B cell (primary cell): ENCODE results near the gene POLR3GL. TPM values are rescaled to one million over a fixed set of nuclear protein-coding genes. Genes with fewer than 3 reads are reported as not detected.
A peak's percentile ranks its signal among the peaks of the same experiment; 100 is the strongest.

ENCODE experiments used
- ATAC-seq: fragments of 200-7000 bp; cut with Tn5 transposase; one replicate; pipeline ENCODE4 v1.10.0; 2021; ENCODE audit warnings: low read depth, mild to moderate bottlenecking, moderate number of reproducible peaks, moderate library complexity
- CTCF ChIA-PET: fragments of 350-600 bp; sonication (Branson Sonifier 250); formaldehyde crosslinking; loops from one replicate; lab custom pipeline; 2021; ENCODE audit warnings: antibody characterized with exemption, inconsistent platforms; lab: Charles Lee
- POLR2A ChIA-PET: fragments of 350-600 bp; sonication (Branson Sonifier 250); formaldehyde crosslinking; loops from one replicate; lab custom pipeline; 2021; ENCODE audit warnings: antibody characterized with exemption; lab: Charles Lee
- DNase-seq: peaks from one replicate; pipeline ENCODE4 v3.0.0; 2013
- H2AFZ ChIP-seq: 2 replicates; pipeline ENCODE4 v1.6.1; 2012; ENCODE audit warnings: mild to moderate bottlenecking, low read depth, low read length; ENCODE audit not compliant: insufficient read depth, poor library complexity, severe bottlenecking
- H3K27ac ChIP-seq, 2 donors: 1 replicate in 1 of 2; 2 replicates in 1 of 2; pipeline ENCODE4 v1.5.1; 2012 to 2013; ENCODE audit warnings: low read length in 2 of 2, mild to moderate bottlenecking in 2 of 2, moderate library complexity in 1 of 2
- H3K27me3 ChIP-seq, 4 experiments: fragments of 200-600 bp in 1 of 4; sonication (generic) in 1 of 4; replicated peaks in 1 of 4; 1 replicate in 2 of 4; 2 replicates in 2 of 4; pipeline versions ENCODE4 v1.6.1 to v1.7.0; 2013 to 2016; ENCODE audit warnings: low read length in 3 of 4, mild to moderate bottlenecking in 2 of 4, mixed read lengths in 1 of 4, moderate library complexity in 1 of 4; ENCODE audit not compliant: insufficient read depth in 4 of 4, control insufficient read depth in 3 of 4; ENCODE audit errors: control extremely low read depth in 1 of 4
- H3K36me3 ChIP-seq, 2 experiments: replicated peaks in 1 of 2; 1 replicate in 1 of 2; 2 replicates in 1 of 2; pipeline versions ENCODE4 v1.6.1 to v1.7.1; 2013; ENCODE audit warnings: low read length in 1 of 2; ENCODE audit not compliant: insufficient read depth in 2 of 2, control insufficient read depth in 1 of 2; ENCODE audit errors: control extremely low read depth in 1 of 2, extremely low read depth in 1 of 2
- H3K4me1 ChIP-seq, 2 donors: fragments of 200-600 bp in 1 of 2; sonication (generic) in 1 of 2; 1 replicate in 1 of 2; 2 replicates in 1 of 2; pipeline versions ENCODE4 v1.5.1 to v1.6.1; 2013 to 2017; ENCODE audit warnings: low read length in 2 of 2; ENCODE audit not compliant: control insufficient read depth in 2 of 2, insufficient read depth in 2 of 2
- H3K4me2 ChIP-seq: replicated peaks from 2 replicates; pipeline ENCODE3; 2012; ENCODE audit warnings: mild to moderate bottlenecking, low read depth, low read length; ENCODE audit not compliant: poor library complexity, severe bottlenecking
- H3K4me3 ChIP-seq, 5 experiments: fragments of 200-600 bp in 1 of 5; sonication (generic) in 1 of 5; 1 replicate in 3 of 5; 2 replicates in 2 of 5; pipeline versions ENCODE4 v1.5.1 to v1.7.0; 2011 to 2016; ENCODE audit warnings: low read length in 4 of 5, mild to moderate bottlenecking in 4 of 5, low read depth in 2 of 5, control low read depth in 1 of 5, moderate library complexity in 1 of 5; ENCODE audit not compliant: insufficient read depth in 1 of 5; ENCODE audit errors: control extremely low read depth in 1 of 5, extremely low read depth in 1 of 5
- H3K79me2 ChIP-seq: fragments of 200-600 bp; sonication (generic); one replicate; pipeline ENCODE4 v1.6.0; 2016; ENCODE audit warnings: low read length; ENCODE audit not compliant: control insufficient read depth, insufficient read depth
- H3K9ac ChIP-seq: fragments of 200-600 bp; sonication (generic); 2 replicates; pipeline ENCODE4 v1.6.1; 2017; ENCODE audit warnings: mild to moderate bottlenecking, low read length, moderate library complexity
- H3K9me3 ChIP-seq, 3 donors: one replicate each; pipeline versions ENCODE4 v1.6.1 to v1.7.1; 2013; ENCODE audit warnings: low read length in 2 of 3; ENCODE audit not compliant: control insufficient read depth in 2 of 3, insufficient read depth in 1 of 3; ENCODE audit errors: control extremely low read depth in 1 of 3
- H4K20me1 ChIP-seq: 2 replicates; pipeline ENCODE4 v1.6.0; 2012; ENCODE audit warnings: mild to moderate bottlenecking, low read length; ENCODE audit not compliant: insufficient read depth, control insufficient read depth, poor library complexity, severe bottlenecking
- H3K27ac Mint-ChIP-seq: one replicate; pipeline ENCODE4 v1.8.0; 2021; ENCODE audit warnings: mixed read lengths
- H3K27me3 Mint-ChIP-seq: one replicate; pipeline ENCODE4 v1.8.0; 2021; ENCODE audit warnings: mixed read lengths
- H3K4me1 Mint-ChIP-seq: one replicate; pipeline ENCODE4 v1.8.0; 2021; ENCODE audit warnings: mixed read lengths
- H3K4me3 Mint-ChIP-seq: one replicate; pipeline ENCODE4 v1.8.0; 2021; ENCODE audit warnings: mixed read lengths
- H3K9me3 Mint-ChIP-seq: one replicate; pipeline ENCODE4 v1.8.0; 2022; ENCODE audit warnings: mixed read lengths; ENCODE audit not compliant: insufficient read depth
- EZH2 ChIP-seq: IDR thresholded peaks from 2 replicates; pipeline ENCODE4 v1.6.1; 2012; ENCODE audit warnings: borderline replicate concordance, low read depth, mild to moderate bottlenecking, moderate library complexity, low read length; ENCODE audit not compliant: insufficient read depth, poor library complexity, severe bottlenecking
- WGBS: methylation state at CpG from one replicate; pipeline ENCODE4 v1.1.5; 2013; ENCODE audit warnings: missing lambda C conversion rate; ENCODE audit not compliant: insufficient coverage; 5-methylcytosine and 5-hydroxymethylcytosine counted together
- intact Hi-C: fragments of 100-400 bp; cut with micrococcal nuclease; formaldehyde crosslinking; loops from one replicate; pipeline ENCODE4 v1.10.0; 2022
- polyA plus RNA-seq: library from polyadenylated mRNA; depleted of rRNA; stranded (reverse); fragments of >200 nt; gene quantifications from 2 replicates; pipeline ENCODE4 v1.2.3, GENCODE V29; 2012
- total RNA-seq, 2 donors: library from RNA; stranded (reverse); fragments of 120-200 nt in 1 of 2; gene quantifications; 1 replicate in 1 of 2; 2 replicates in 1 of 2; pipeline versions ENCODE4 v1.2.3 to v1.2.4, GENCODE V29; 2013 to 2022
- TF ChIP-seq, protein P1 (sequence below): fragments of 200-600 bp; IDR thresholded peaks from one replicate; pipeline ENCODE4 v1.8.0; 2022; ENCODE audit warnings: antibody characterized with exemption, mild to moderate bottlenecking

POLR3GL gene
- total and polyA plus RNA-seq, 2 donors (not counting 1 experiment from before 2014, with no cell fraction given) = 17.6 to 33.3 TPM

DNA sequence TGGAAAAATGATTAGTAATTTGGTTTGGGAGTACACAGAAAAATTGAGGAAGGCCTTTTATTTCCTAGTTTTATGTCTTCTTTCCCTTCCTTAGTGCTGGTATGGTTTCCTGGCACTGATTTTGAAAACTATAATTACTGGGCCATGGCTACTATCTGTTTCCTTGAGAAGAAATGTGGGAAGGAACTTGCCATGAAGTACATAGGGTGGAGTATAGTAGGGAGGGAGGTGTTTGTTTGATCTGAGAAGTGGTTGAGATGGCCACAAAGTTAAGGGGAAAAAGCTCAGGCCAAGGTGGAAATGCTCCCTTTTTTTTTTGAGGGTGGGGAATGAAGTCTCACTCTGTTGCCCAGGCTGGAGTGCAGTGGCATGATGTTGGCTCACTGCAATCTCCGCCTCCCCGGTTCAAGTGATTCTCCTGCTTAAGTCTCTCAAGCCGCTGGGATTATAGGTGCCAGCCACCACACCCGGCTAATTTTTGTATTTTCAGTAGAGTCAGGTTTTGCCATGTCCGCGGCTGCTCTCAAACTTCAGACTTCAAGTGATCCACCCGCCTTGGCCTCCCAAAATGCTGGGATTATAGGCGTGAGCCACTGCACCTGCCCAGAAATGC, 45.7 kb downstream of the POLR3GL start:
- Mint-ChIP-seq H3K27me3 (no peaks in the 10 kb centered on the region), H3K9me3 (no peaks in the 10 kb centered on the region), H3K4me1 (peaks cover 16% of the 10 kb centered on the region), H3K27ac (peak overlapping the region; percentile 7), H3K4me3 (no peak overlapping the region)
- H3K4me2 ChIP-seq = no peak overlapping the region
- no peak overlapping the region for H3K27ac ChIP-seq
- DNase-seq (no peak), ATAC-seq (no peak)
- CTCF ChIA-PET = interaction anchor here (0.9 to 13.6 kb wide), 9 partner anchors 9 to 164 kb away, joined by 3 to 361 read pairs (median 9); partner anchors contain the start of genes ANKRD34A, NUDT17, POLR3GL and TXNIP
- H3K27me3 ChIP-seq = no peaks in the 10 kb centered on the region
- POLR2A ChIA-PET = interaction anchor here (1.9 kb wide), 1 partner anchor 32 kb away, joined by 8 read pairs; no protein-coding TSS in a partner anchor
- 97% methylated on average over 8 of the region's 8 CpGs for WGBS
- intact Hi-C loops = no loop called here
- no peak overlapping the region for H3K9ac ChIP-seq
- no peak overlapping the region for H2AFZ ChIP-seq
- no peak overlapping the region for H3K4me3 ChIP-seq
- H3K4me1 ChIP-seq = peaks cover 13 to 24% of the 10 kb centered on the region in 2 donors
- TF ChIP-seq, protein P1, sequence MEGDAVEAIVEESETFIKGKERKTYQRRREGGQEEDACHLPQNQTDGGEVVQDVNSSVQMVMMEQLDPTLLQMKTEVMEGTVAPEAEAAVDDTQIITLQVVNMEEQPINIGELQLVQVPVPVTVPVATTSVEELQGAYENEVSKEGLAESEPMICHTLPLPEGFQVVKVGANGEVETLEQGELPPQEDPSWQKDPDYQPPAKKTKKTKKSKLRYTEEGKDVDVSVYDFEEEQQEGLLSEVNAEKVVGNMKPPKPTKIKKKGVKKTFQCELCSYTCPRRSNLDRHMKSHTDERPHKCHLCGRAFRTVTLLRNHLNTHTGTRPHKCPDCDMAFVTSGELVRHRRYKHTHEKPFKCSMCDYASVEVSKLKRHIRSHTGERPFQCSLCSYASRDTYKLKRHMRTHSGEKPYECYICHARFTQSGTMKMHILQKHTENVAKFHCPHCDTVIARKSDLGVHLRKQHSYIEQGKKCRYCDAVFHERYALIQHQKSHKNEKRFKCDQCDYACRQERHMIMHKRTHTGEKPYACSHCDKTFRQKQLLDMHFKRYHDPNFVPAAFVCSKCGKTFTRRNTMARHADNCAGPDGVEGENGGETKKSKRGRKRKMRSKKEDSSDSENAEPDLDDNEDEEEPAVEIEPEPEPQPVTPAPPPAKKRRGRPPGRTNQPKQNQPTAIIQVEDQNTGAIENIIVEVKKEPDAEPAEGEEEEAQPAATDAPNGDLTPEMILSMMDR = no peak
- no peak for TF ChIP-seq EZH2
- H3K79me2 ChIP-seq = peaks cover 13% of the 10 kb centered on the region
- no peaks in the 10 kb centered on the region for H3K36me3 ChIP-seq
- H3K9me3 ChIP-seq = no peaks in the 10 kb centered on the region
- H4K20me1 ChIP-seq = no peaks in the 10 kb centered on the region
